GM18858 (cell line): ENCODE data around the gene BNIP3.

Source experiments
- ATAC-seq: cut with Tn5 transposase; IDR thresholded peaks from one replicate; pipeline ENCODE4 v1.9.1; 2021; ENCODE audit not compliant: unreplicated experiment

BNIP3 gene

DNA sequence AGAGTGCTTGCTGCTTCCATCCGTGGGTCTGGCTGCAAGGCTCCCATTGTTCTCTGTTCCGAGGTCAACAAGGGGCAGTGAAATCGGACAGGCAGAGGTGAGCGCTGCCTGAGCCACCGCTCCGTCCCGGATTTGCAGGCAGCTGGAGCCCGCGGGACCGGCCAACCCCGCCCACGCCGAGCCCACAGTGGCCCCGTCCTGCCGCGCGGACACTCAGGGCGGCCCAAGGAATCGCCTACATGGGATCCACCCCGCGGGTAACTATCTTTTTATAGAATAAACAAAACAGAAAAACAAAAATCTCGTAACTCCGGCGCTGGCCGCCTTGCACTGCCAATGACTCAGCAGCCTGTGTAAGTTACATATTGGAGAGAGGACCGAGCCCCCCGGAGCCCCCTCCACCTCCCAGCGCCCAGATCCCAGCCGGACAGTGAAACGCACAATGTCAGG lies 1.9 kb downstream of the BNIP3 start:
- ATAC-seq, result no peak

DNA sequence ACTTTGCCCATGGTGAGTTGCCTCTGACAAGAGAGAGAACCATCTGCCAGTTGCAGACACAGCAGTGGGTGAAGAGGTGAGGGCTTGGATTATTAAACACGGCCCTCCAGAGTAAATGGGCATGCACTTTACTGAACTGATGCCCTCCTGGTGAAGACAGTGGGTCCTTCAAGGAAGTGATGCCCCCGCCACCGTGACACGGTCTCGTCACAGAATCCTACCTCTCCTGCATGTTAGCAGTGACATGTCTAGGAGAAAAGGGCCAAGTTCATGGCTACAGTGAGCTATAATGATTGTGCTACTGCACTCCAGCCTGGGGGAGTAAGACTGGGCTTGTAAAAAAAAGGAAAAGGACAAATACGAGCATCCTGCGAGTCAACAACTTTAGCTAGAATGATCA lies 2.4 kb downstream of the BNIP3 start:
- ATAC-seq, result no peak

DNA sequence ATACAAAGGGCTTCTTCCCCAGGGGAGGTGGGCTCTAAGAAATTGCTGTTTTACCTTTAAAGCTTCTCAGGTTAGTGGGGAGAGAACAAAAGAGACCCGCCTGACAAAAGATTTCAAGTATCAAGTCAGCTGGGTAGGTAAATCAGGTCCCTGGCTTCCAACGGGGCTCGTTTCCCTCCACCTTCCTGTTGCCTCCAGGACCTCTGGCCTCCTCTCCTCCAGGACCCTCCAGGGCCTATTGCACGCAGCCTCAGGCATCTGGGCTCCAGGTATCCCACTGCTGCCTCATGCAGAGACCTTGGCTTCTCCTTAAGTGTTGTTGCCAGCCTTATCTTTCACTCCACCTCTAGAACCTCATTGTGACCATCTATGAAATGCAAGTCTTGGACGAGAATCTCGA lies 2.9 kb downstream of the BNIP3 start:
- no peak for ATAC-seq

DNA sequence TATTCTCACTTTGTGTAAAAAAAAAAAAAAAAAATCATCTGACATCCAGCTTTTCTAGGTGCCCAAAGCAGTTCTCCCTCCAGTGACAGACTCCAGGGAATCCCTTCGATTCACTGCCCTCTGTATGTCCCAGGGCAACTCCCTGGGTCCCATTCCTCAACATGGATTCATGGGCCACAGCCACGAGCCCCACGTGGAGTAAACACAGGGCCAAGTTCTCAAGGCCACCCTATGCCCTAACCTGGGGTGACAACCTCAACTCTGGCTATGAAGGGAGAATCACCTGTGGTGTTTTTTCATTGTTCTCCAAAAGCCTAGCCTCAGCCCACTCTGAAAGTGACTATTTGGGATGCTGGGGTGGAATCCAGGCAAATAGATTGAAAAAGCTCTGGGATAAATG lies 3.4 kb downstream of the BNIP3 start:
- no peak for ATAC-seq

DNA sequence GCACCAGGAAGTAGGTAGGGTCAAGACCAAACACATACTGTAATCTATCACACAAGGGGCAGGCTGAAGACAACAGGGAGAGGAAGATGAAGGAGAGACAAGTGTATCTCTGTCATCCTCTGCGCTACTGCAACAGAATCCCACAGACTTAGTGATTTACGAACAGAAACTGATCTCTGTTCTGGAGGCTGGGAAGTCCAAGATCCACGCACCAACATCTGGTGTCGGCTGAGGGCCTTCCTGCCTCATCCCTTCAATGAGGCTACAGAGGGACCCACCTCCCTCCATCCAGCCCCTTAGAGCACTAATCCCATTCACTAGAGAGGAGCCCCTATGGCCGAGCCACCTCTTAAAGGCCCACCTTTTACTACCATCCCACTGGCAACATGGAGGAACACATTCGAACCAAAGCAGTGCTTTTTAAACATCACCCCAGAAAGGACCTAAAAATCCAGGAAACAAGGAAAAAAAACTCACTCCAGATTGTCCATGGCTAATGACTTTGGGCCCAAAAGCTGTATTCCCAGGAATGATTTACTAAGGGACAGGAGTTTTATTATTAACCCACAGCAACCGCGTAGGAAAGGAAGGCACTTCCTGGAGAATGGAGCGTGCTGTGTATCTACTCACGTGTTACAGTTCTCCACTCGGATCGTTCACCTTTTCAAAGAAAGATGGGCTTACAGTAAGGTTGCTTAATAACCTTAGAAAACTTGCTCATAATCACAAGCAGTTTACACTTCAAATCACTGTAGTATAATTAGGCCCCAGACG lies 4.2 kb downstream of the BNIP3 start:
- ATAC-seq, result no peak

DNA sequence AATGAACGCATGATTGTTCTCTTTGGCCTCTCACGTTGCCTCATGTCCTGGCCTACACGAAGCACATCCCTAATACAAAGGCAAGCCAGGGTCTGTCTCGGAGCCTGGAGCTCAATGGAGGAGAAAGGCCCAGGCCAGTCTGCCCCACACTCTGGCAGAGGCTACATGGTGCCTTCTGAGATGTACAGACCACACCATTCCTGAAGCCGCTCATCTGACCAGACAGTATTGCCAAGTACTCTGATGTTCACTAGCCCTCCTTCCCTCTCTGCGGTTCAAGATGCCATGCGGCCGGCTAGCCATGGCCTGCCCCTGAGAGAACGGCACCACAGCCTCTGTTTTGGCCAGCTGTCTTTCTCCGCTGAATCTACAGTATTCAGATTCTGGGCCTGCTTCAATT lies 5.9 kb downstream of the BNIP3 start:
- ATAC-seq, result no peak

DNA sequence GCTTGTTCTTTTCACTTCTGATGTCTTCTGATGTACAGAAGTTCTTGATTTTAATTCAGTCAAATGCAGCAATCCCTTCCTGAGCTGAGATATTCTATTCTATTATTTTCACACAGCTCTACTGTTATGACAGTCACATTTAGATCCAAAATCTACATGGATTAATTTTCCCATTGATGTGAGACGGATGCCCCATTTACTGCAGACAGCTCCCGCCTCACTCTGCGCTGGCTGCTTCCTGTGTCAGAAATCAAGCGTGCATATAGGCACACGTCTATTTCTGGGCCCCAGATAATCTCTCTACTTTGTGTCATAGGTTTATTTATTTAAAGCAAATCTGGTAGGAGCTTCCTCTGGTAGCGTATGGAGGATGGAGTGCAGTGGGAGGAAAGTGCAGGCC lies 6.7 kb downstream of the BNIP3 start:
- ATAC-seq, result no peak

DNA sequence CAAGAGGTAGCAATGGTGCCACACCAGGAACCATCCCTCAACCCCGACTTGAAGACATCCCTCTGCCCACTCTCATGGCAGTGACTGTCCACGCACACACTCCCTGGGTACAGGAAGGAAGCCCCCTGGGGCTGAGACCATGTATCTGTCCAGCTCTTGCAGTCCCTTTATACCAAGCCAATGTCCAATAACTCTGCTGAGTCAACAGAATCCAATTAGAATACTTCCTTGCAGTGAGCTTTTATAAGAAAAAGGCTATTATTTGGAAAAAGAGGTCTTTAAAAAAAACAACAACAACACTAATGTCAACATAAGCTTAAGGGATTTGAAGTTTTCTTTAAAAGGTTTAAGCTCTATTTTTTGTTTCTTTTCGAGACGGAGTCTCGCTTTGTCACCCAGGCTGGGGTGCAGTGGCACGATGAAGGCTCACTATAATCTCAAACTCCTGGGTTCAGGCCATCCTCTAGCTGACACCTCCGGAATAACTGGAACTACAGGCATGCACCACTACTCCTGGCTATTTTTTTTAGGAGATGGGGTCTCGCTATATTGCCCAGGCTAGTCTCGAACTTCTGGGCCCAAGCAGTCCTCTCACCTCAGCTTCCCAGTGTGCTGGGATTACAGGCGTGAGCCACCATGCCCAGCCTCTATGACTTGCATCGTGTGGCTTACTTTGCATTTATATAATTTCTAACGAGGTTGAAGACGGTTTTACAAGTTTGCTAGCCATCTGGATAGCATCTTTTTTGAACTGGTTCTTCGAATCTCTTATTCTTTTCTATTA lies 7.5 kb downstream of the BNIP3 start:
- ATAC-seq, result no peak

DNA sequence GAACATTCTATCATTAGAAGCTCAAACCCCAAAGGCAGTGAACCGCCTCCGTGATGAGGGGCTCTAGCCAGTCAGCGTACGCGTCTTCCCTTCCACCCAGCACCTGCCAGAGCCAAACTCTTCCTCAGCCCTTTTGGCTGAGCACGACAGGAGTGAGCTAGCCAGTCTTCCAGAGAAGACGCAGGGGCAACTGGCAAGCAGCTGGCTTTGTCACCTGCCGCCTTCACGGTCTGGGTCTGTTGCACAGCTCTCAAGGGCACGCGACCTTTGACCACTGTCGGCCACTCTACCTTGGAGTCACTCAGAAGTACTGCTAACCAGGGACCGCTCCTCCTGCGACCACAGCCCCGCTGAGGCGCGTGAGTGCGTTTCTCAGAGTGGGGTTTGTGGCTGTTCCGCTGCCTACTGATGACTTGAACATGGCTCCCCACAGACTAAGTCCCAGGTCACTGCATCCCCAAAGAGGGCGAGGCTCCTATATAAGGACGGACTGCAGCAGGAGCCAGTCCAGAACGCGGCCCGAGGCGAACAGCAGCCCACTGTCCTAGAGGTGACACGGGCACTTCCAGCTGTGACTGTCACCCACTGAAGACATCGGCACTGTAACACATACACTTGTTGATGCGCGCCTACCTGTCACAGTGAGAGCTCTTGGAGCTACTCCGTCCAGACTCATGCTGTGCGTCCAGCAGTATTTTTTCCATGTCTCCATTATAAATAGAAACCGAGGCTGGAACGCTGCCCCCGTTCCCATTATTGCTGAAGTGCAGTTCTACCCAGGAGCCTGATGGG lies 8.4 kb downstream of the BNIP3 start:
- no peak for ATAC-seq

DNA sequence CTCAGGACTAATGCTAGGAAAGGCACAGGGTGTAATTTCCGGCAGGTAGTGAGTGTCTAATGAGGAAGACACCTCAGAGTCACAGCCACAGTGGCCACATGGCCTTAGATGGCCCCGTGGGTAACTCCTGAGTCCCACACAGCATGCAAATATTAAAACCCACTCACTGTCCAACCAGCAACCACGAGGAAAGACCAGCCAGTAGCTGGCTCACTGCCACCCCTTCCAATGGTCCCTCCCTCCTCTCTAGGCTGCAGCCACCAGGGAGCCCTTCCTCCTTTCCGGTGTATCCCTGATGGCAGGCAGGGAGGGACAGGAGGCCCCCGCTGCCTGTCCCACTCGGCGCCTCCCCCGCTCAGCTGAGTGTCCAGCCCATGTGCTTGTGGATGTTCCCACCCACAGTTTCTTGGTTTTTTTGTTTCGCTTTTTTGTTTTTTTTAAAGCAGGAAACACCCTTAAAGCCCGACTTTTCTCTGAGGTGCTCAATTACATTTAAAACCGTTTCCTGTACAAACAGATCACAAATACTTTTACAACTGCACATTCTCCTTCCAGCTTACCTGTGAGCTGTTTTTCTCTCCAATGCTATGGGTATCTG lies 9.2 kb downstream of the BNIP3 start:
- no peak for ATAC-seq

DNA sequence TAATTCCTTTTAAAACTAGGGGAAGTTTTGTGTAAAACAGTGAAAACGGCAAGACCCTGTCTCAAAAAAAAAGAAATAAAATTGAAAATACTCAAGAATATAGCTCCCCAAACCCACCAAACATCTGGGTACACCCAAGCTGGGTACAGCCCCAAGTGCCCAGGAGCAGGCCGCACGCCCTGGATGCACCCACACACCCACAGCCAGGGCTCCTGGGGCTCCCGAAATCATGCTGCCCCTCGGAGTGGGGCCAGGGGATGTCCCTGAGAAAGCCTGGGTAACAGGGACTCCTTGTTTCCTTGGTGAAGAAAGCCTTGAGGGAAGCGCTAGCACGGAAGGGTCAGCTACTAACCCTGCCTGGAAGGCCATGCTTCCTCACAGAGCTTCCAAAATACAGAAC lies 10.1 kb downstream of the BNIP3 start:
- no peak for ATAC-seq

DNA sequence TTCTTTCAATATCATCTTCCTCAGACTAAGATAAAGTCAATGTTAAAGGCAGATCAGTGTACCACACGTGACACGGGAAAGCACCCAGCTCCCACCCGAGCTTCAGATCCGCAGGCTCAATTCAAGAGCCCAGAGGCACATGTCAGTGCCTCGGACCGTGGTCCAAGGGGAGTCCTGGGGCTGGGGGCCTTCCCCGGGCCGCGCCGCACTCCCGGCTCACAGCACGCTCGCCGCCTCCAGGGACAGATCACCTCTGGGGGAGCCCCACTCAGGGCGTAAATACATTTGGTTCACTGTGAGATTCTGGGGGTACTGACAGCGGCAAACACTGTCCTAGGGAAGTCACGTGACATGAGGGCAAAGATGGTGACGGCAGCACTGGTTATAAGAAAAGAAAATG lies 10.8 kb downstream of the BNIP3 start:
- no peak for ATAC-seq

DNA sequence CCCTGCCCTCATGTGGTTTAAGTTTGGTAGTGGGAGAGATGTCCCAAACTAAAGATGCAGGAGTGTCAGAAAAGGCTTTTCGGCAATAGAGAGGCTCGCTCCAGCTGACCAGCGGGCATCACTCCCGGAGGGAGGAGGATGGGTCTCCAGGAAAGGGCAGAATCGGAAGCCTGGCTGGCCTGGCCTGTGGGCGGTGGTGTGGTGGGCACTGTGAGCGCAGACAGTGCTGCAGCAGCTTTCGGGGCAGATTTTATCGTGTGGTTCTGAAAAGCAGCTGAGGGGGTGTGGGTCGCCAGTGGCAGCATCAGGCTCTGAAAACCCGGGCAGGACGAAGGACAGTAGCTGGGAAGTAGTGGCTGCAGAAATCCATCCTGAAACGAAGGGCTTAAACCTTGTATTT lies 12.8 kb downstream of the BNIP3 start:
- no peak for ATAC-seq

DNA sequence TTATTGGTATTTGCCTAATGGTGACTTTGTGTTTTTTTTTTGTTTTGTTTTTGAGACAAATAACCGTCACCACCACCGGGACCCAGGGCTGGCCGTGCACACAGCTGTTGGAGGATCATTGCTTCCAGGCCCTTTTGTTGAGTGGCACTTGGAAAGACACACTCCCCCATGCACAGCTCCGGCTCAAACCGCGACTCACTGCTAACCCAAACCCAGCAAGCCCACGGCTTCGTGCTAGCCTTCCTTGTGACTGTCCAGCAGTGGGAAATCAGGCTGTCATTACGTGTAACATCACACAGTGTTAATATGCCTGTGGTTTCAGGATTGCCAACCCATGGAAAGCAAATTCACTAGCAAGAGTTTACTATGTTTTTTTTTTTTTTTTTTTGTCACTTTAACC lies 17.4 kb downstream of the BNIP3 start:
- no peak for ATAC-seq

DNA sequence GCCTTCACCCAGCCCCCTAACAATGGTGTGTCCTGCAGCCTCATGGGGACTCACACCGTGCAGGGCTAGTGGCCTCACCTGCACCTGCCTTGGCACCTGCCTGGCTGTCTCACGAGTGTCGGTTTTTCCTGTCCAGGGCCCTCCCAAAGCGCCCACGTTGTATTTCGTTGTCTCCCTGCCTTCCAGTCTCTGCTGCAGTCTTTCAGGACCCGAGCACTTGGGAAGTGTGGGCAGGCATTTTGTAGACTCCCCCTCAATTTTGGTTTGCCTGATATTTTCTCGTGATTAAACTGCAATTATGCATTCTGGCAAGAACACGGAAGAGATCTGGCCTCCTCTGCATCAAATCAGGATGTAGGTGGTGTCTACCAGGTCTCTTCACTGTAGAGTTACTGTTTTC lies 17.9 kb downstream of the BNIP3 start:
- no peak for ATAC-seq

DNA sequence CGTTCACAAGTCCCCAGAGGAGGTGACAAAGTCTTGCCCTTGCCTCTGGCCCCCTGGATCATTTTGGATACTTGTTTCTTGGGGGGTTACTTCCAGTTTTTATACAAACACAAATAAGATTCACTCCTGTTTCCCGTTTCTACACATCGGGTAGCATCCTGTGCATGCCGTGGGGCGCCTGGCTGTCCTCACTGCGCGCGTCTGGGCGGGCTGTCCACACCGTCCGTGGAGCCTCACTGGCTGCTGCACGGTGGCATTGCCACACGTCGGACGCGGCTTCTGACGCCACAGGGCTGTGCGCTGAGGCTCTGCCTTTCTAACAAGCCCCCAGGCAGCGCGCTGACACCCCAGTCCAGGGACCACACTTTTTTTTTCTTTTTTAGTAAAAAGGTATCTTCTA lies 18.4 kb downstream of the BNIP3 start:
- no peak for ATAC-seq

DNA sequence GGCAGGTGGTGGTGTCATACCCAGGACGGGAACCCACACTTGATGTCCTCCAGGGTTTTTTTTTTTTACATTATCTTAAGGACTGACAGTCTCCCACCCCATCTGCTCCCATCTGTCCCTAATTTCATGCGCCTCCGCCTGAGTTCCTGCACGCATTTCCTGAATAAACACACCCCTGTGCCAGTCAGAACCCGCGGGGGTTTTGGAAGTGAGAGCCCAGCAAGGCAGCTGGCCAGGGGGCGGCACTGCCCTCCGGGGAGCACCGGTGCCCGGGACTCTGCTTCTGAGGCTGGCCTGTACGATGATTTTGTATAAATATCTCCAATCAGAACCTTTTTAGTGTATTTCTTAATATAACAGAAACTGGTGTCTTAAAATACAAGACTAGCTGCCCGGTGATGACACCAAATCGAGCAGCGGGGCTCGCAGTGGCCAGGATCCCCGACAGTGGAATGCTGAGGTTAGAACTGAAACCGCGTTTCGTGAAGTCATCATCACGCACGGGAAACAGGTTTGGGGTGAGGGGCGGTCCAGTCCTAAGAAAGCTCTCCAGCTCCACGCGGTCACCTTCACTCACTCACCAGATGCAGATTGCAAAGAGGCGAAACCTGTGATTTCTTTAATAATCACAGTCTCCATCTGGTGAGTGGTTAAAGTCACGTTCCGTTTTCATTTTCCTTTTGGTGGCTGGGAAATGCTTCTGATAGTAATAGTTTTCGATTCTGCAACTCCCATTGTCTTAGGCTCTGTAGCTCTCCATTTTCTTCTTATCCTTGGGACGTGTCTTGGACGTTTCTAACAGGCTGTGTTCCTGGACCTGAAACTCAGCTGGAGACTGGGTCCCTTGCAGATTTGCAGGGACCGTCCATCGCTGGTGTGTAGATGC lies 19.7 kb downstream of the BNIP3 start:
- ATAC-seq, result no peak

DNA sequence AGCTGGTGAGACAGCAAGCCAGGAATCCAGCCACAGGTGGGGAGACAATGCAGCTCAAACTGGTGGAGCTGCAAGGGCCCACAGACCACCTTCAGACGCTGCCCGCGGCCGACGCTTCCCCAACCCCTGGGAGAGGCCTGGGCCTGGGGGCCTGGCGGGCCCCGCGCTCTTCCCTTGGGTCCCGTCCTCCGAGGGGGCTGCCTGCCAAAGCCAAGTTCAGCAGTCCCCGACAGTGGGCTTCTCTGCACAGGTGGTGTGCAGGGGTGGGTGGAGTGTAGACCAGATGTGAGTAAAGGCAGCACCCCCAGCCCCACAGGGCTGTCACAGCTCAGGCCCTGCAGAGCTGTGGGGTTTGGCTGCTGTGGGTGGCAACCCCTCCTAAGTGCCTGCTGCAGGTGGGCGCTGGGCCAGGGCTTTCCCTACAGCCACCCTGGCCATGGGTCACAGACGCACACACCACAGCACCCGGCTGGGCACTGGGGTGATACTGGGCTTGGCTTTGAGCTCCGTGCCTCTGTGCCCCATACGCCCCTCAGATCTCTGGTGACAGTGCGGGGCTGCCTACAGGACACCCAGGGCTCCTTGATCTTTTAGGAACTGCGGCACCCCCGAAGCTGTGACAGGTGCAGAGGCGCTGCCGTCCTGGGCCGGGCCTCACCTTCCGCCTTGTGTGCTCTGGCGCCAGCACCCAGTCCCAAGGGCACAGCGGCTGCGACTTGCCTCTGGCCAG lies 20.5 kb downstream of the BNIP3 start:
- ATAC-seq, result no peak

DNA sequence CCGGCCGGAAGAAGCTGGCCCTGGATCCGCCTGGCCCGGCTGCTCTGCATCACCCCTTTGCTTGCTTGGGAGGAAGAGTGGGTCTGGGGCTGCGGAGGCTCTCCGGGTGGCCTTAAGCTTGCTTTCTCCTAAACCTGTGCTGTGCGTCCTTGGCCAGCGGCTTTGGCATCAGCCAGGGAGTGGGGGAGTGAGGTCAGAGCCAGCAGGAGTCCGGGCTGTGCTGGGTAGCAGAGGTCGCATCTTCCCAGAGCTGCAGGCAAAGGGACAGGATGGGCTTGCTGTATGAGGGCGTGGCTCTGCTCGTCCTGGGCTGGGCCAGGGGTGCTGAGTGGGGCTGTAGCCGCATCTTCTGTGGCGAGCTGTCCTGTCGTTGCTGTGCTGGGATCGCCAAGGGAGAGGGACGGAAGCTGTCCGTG lies 21.1 kb downstream of the BNIP3 start:
- no peak for ATAC-seq

DNA sequence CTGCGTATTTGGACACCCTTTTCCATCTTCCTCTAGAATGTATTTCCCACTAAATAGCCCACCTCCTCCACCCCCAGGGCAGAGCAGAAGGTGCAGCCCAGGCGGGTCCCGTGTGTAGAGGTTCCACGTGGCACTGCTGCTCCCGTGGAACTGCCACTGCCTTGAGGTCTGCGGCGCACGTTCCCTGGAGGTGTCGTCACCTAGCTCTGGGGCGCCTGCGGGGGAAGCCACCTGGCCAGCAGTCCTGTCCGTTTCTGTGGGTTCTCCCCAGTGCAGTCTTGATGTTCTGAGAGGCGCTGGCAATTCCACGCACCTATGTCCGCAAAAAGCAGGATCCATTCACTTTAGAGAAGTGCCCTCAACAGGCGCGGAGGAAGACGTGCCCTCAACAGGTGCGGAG lies 21.9 kb downstream of the BNIP3 start:
- no peak for ATAC-seq
